Measurements from ENCODE around the gene GPATCH2L.

GRCh38 chr14:76104802-76105355, 46.8 kb upstream of the GPATCH2L start:
- TF ChIP-seq CTCF (IDR thresholded peaks at IDR 0.05) = no peak
- TF ChIP-seq ZFX (IDR thresholded peaks at IDR 0.05; ENCODE audit: borderline replicate concordance) = no peak
